Measurements from ENCODE around the gene BRS3.

- TF ChIP-seq, protein P1, sequence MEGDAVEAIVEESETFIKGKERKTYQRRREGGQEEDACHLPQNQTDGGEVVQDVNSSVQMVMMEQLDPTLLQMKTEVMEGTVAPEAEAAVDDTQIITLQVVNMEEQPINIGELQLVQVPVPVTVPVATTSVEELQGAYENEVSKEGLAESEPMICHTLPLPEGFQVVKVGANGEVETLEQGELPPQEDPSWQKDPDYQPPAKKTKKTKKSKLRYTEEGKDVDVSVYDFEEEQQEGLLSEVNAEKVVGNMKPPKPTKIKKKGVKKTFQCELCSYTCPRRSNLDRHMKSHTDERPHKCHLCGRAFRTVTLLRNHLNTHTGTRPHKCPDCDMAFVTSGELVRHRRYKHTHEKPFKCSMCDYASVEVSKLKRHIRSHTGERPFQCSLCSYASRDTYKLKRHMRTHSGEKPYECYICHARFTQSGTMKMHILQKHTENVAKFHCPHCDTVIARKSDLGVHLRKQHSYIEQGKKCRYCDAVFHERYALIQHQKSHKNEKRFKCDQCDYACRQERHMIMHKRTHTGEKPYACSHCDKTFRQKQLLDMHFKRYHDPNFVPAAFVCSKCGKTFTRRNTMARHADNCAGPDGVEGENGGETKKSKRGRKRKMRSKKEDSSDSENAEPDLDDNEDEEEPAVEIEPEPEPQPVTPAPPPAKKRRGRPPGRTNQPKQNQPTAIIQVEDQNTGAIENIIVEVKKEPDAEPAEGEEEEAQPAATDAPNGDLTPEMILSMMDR (IDR thresholded peaks at IDR 0.05) = no peak
- TF ChIP-seq POLR2A (IDR thresholded peaks at IDR 0.05) = no peak
These were observed 40.4 kb upstream of the BRS3 start for GRCh38 chrX:136447308-136447707.
